Rectal smooth muscle tissue (tissue), 1 donor: ENCODE data around the gene GNB2.

Experiments
- H3K27ac ChIP-seq: one replicate; pipeline ENCODE4 v1.7.0; 2013; ENCODE audit warnings: low read depth, low read length, inconsistent platforms
- H3K27me3 ChIP-seq: one replicate; pipeline ENCODE4 v1.7.0; 2013; ENCODE audit warnings: low read length; ENCODE audit not compliant: control insufficient read depth, insufficient read depth
- H3K36me3 ChIP-seq: one replicate; pipeline ENCODE4 v1.7.0; 2013; ENCODE audit warnings: low read length; ENCODE audit not compliant: control insufficient read depth, insufficient read depth
- H3K4me1 ChIP-seq: one replicate; pipeline ENCODE4 v1.7.0; 2013; ENCODE audit warnings: low read length; ENCODE audit not compliant: control insufficient read depth, insufficient read depth
- H3K4me3 ChIP-seq: one replicate; pipeline ENCODE4 v1.7.0; 2013; ENCODE audit warnings: low read length
- H3K9ac ChIP-seq: one replicate; pipeline ENCODE4 v1.7.0; 2013; ENCODE audit warnings: low read length

GNB2 gene

GRCh38 chr7:100671353-100672327 lies 1.9 kb upstream of the GNB2 start:
- no peaks in the 10 kb centered on the region for H3K27me3 ChIP-seq
- no peak overlapping the region for H3K4me3 ChIP-seq
- H3K9ac ChIP-seq = no peak overlapping the region
- peaks cover 2% of the 10 kb centered on the region for H3K36me3 ChIP-seq
- peaks cover 4% of the 10 kb centered on the region for H3K4me1 ChIP-seq
- no peak overlapping the region for H3K27ac ChIP-seq

GRCh38 chr7:100673942-100674410 lies 436 bp downstream of the GNB2 start:
- H3K36me3 ChIP-seq = peaks cover 22% of the 10 kb centered on the region
- peak overlapping the region; percentile 95 for H3K4me3 ChIP-seq
- H3K27me3 ChIP-seq = no peaks in the 10 kb centered on the region
- peaks cover 4% of the 10 kb centered on the region for H3K4me1 ChIP-seq
- peak overlapping the region; percentile 98 for H3K27ac ChIP-seq
- peak overlapping the region; percentile 95 for H3K9ac ChIP-seq

GRCh38 chr7:100674411-100675104 lies 1.0 kb downstream of the GNB2 start:
- H3K4me1 ChIP-seq = peaks cover 4% of the 10 kb centered on the region

GRCh38 chr7:100675105-100675451 lies 1.5 kb downstream of the GNB2 start:
- Histone ChIP-seq H3K36me3 (peaks cover 28% of the 10 kb centered on the region), H3K4me3 (peak overlapping the region; percentile 95), H3K9ac (peak overlapping the region; percentile 95), H3K27me3 (no peaks in the 10 kb centered on the region), H3K4me1 (peaks cover 4% of the 10 kb centered on the region), H3K27ac (peak overlapping the region; percentile 98)

More at GRCh38 chr7:100674411-100675104, 1.0 kb downstream of the GNB2 start:
- H3K36me3 ChIP-seq = peaks cover 27% of the 10 kb centered on the region
- H3K27me3 ChIP-seq = no peaks in the 10 kb centered on the region
- peak overlapping the region; percentile 95 for H3K4me3 ChIP-seq
- peak overlapping the region; percentile 98 for H3K27ac ChIP-seq
- H3K9ac ChIP-seq = peak overlapping the region; percentile 95

GRCh38 chr7:100675581-100676350 lies 2.2 kb downstream of the GNB2 start:
- Histone ChIP-seq H3K27ac (peak overlapping the region; percentile 98), H3K27me3 (no peaks in the 10 kb centered on the region), H3K4me3 (peak overlapping the region; percentile 95), H3K9ac (no peak overlapping the region), H3K36me3 (peaks cover 28% of the 10 kb centered on the region), H3K4me1 (peaks cover 4% of the 10 kb centered on the region)

- Histone ChIP-seq H3K9ac (no peak overlapping the region), H3K4me3 (peak overlapping the region; percentile 43), H3K4me1 (peaks cover 4% of the 10 kb centered on the region), H3K27me3 (no peaks in the 10 kb centered on the region), H3K27ac (peak overlapping the region; percentile 98), H3K36me3 (peaks cover 32% of the 10 kb centered on the region)
Observed at GRCh38 chr7:100676501-100677306, 3.2 kb downstream of the GNB2 start.

- H3K9ac ChIP-seq = no peak overlapping the region
- H3K27ac ChIP-seq = no peak overlapping the region
- no peaks in the 10 kb centered on the region for H3K27me3 ChIP-seq
- no peak overlapping the region for H3K4me3 ChIP-seq
- peaks cover 4% of the 10 kb centered on the region for H3K4me1 ChIP-seq
- peaks cover 38% of the 10 kb centered on the region for H3K36me3 ChIP-seq
Observed at GRCh38 chr7:100677308-100678267, 4.0 kb downstream of the GNB2 start.

- no peaks in the 10 kb centered on the region for H3K27me3 ChIP-seq
- no peak overlapping the region for H3K9ac ChIP-seq
- H3K27ac ChIP-seq = no peak overlapping the region
- peaks cover 4% of the 10 kb centered on the region for H3K4me1 ChIP-seq
- H3K4me3 ChIP-seq = no peak overlapping the region
- H3K36me3 ChIP-seq = peaks cover 42% of the 10 kb centered on the region
Observed at GRCh38 chr7:100678291-100678984, 4.9 kb downstream of the GNB2 start.

- Histone ChIP-seq H3K4me1 (peaks cover 4% of the 10 kb centered on the region), H3K36me3 (peaks cover 50% of the 10 kb centered on the region), H3K27me3 (no peaks in the 10 kb centered on the region), H3K4me3 (no peak overlapping the region), H3K27ac (peak overlapping the region; percentile 14), H3K9ac (no peak overlapping the region)
Observed at GRCh38 chr7:100679129-100679926, 5.8 kb downstream of the GNB2 start.
